Activated CD4-positive, alpha-beta memory T cell treated with anti-CD3 and anti-CD28 coated beads, Interleukin-2, amount 10 ng/mL, durations not matched to agents 7 days and 5 days (primary cell): ENCODE data around the gene TMPRSS5. TPM values are rescaled to one million over a fixed set of nuclear protein-coding genes. Genes with fewer than 3 reads are reported as not detected.
"Not testable (repeated sequence)": the region's sequence is repeated elsewhere in the genome, so short reads cannot be mapped to it uniquely, and the experiment has no call there.

Source experiments
- CTCF ChIA-PET: fragments of 350-600 bp; sonication (Branson Sonifier 250); formaldehyde crosslinking; loops from one replicate; lab custom pipeline; 2021; ENCODE audit warnings: antibody characterized with exemption, inconsistent platforms; lab: Charles Lee
- POLR2A ChIA-PET: fragments of 350-600 bp; sonication (Branson Sonifier 250); formaldehyde crosslinking; loops from one replicate; lab custom pipeline; 2021; ENCODE audit warnings: antibody characterized with exemption; lab: Charles Lee
- DNase-seq: peaks from one replicate; pipeline ENCODE4 v3.0.0-alpha.2; 2020
- H3K27ac Mint-ChIP-seq: one replicate; pipeline ENCODE4 v1.8.0; 2021; ENCODE audit warnings: mild to moderate bottlenecking, mixed read lengths
- H3K27me3 Mint-ChIP-seq: one replicate; pipeline ENCODE4 v1.8.0; 2021; ENCODE audit warnings: mixed read lengths
- H3K36me3 Mint-ChIP-seq: one replicate; pipeline ENCODE4 v1.8.0; 2021; ENCODE audit warnings: low read depth, mixed read lengths
- H3K4me1 Mint-ChIP-seq: one replicate; pipeline ENCODE4 v1.8.0; 2021; ENCODE audit warnings: mixed read lengths
- H3K4me3 Mint-ChIP-seq: one replicate; pipeline ENCODE4 v1.8.0; 2021; ENCODE audit warnings: mild to moderate bottlenecking, mixed read lengths
- H3K9me3 Mint-ChIP-seq: one replicate; pipeline ENCODE4 v1.8.0; 2021; ENCODE audit warnings: mixed read lengths
- total RNA-seq, 2 experiments: library from RNA; stranded (reverse); gene quantifications; one replicate each; pipeline ENCODE4 v1.2.3, GENCODE V29; 2021

TMPRSS5 gene
- total RNA-seq, 2 experiments from 2014 or later: 0.50 to 0.78 TPM

- H3K36me3 Mint-ChIP-seq: no peaks in the 10 kb centered on the region
- peaks cover 25% of the 10 kb centered on the region for H3K4me1 Mint-ChIP-seq
- no peak for DNase-seq
- H3K27me3 Mint-ChIP-seq: peaks cover 6% of the 10 kb centered on the region
- no peaks in the 10 kb centered on the region for H3K9me3 Mint-ChIP-seq
- ChIA-PET CTCF (interaction anchor here (0.6 kb wide), 1 partner anchor 879 kb away, joined by 3 read pairs; no protein-coding TSS in a partner anchor), POLR2A (interaction anchor here (0.6 kb wide), 1 partner anchor 100 kb away, joined by 3 read pairs; the partner anchor contains the start of gene ZW10)
- H3K4me3 Mint-ChIP-seq: no peak overlapping the region
- no peak overlapping the region for H3K27ac Mint-ChIP-seq
These were observed 32.3 kb downstream of the TMPRSS5 start for GRCh38 chr11:113673550-113674396.

- H3K4me1 Mint-ChIP-seq: peaks cover 25% of the 10 kb centered on the region
- H3K9me3 Mint-ChIP-seq, DNase-seq, H3K36me3 Mint-ChIP-seq, H3K27me3 Mint-ChIP-seq, H3K4me3 Mint-ChIP-seq, H3K27ac Mint-ChIP-seq, CTCF ChIA-PET, POLR2A ChIA-PET: not testable (repeated sequence)
These were observed 34.2 kb downstream of the TMPRSS5 start for GRCh38 chr11:113671914-113672313.

GRCh38 chr11:113670831-113671215 lies 35.3 kb downstream of the TMPRSS5 start:
- peaks cover 7% of the 10 kb centered on the region for H3K27me3 Mint-ChIP-seq
- POLR2A ChIA-PET: no interaction called here
- CTCF ChIA-PET: no interaction called here

GRCh38 chr11:113670149-113670830 lies 35.8 kb downstream of the TMPRSS5 start:
- no peak overlapping the region for H3K27ac Mint-ChIP-seq
- H3K4me3 Mint-ChIP-seq: no peak overlapping the region
- H3K27me3 Mint-ChIP-seq: peaks cover 10% of the 10 kb centered on the region
- ChIA-PET POLR2A (no interaction called here), CTCF (no interaction called here)
- H3K4me1 Mint-ChIP-seq: peaks cover 16% of the 10 kb centered on the region
- peaks cover 4% of the 10 kb centered on the region for H3K9me3 Mint-ChIP-seq
- no peaks in the 10 kb centered on the region for H3K36me3 Mint-ChIP-seq
- DNase-seq: no peak

More at GRCh38 chr11:113670831-113671215, 35.3 kb downstream of the TMPRSS5 start:
- Mint-ChIP-seq H3K4me1 (peaks cover 22% of the 10 kb centered on the region), H3K27ac (no peak overlapping the region), H3K9me3 (peaks cover 4% of the 10 kb centered on the region), H3K4me3 (no peak overlapping the region), H3K36me3 (no peaks in the 10 kb centered on the region)
- no peak for DNase-seq

- CTCF ChIA-PET: no interaction called here
- no peaks in the 10 kb centered on the region for H3K36me3 Mint-ChIP-seq
- H3K27ac Mint-ChIP-seq: no peak overlapping the region
- H3K4me1 Mint-ChIP-seq: no peaks in the 10 kb centered on the region
- peaks cover 28% of the 10 kb centered on the region for H3K27me3 Mint-ChIP-seq
- POLR2A ChIA-PET: no interaction called here
- peaks cover 10% of the 10 kb centered on the region for H3K9me3 Mint-ChIP-seq
- no peak overlapping the region for H3K4me3 Mint-ChIP-seq
- no peak for DNase-seq
These were observed 37.9 kb downstream of the TMPRSS5 start for GRCh38 chr11:113668255-113668654.

- H3K9me3 Mint-ChIP-seq: peaks cover 10% of the 10 kb centered on the region
- no peaks in the 10 kb centered on the region for H3K4me1 Mint-ChIP-seq
- H3K36me3 Mint-ChIP-seq: no peaks in the 10 kb centered on the region
- H3K27ac Mint-ChIP-seq: no peak overlapping the region
- peaks cover 28% of the 10 kb centered on the region for H3K27me3 Mint-ChIP-seq
- POLR2A ChIA-PET: no interaction called here
- no peak for DNase-seq
- H3K4me3 Mint-ChIP-seq: no peak overlapping the region
- CTCF ChIA-PET: no interaction called here
These were observed 38.3 kb downstream of the TMPRSS5 start for GRCh38 chr11:113667801-113668200.

GRCh38 chr11:113666584-113666983 lies 39.5 kb downstream of the TMPRSS5 start:
- Mint-ChIP-seq H3K4me3 (no peak overlapping the region), H3K27me3 (peaks cover 28% of the 10 kb centered on the region), H3K4me1 (no peaks in the 10 kb centered on the region), H3K9me3 (peaks cover 10% of the 10 kb centered on the region), H3K27ac (no peak overlapping the region), H3K36me3 (no peaks in the 10 kb centered on the region)
- CTCF ChIA-PET: no interaction called here
- POLR2A ChIA-PET: no interaction called here
- no peak for DNase-seq

GRCh38 chr11:113664981-113665710 lies 41.0 kb downstream of the TMPRSS5 start:
- Mint-ChIP-seq H3K36me3 (no peaks in the 10 kb centered on the region), H3K27ac (no peak overlapping the region), H3K9me3 (peaks cover 10% of the 10 kb centered on the region), H3K4me3 (no peak overlapping the region), H3K4me1 (no peaks in the 10 kb centered on the region), H3K27me3 (peaks cover 28% of the 10 kb centered on the region)
- DNase-seq: no peak
- ChIA-PET CTCF (no interaction called here), POLR2A (no interaction called here)

GRCh38 chr11:113664069-113664980 lies 41.8 kb downstream of the TMPRSS5 start:
- H3K4me1 Mint-ChIP-seq: no peaks in the 10 kb centered on the region
- peaks cover 10% of the 10 kb centered on the region for H3K9me3 Mint-ChIP-seq
- H3K27ac Mint-ChIP-seq: no peak overlapping the region
- DNase-seq: no peak
- H3K36me3 Mint-ChIP-seq: no peaks in the 10 kb centered on the region
- no peak overlapping the region for H3K4me3 Mint-ChIP-seq
- CTCF ChIA-PET: no interaction called here
- POLR2A ChIA-PET: no interaction called here
- peaks cover 31% of the 10 kb centered on the region for H3K27me3 Mint-ChIP-seq

- Mint-ChIP-seq H3K36me3 (no peaks in the 10 kb centered on the region), H3K4me3 (no peak overlapping the region), H3K27me3 (peaks cover 27% of the 10 kb centered on the region), H3K4me1 (no peaks in the 10 kb centered on the region), H3K9me3 (peaks cover 10% of the 10 kb centered on the region), H3K27ac (no peak overlapping the region)
- CTCF ChIA-PET: no interaction called here
- DNase-seq: no peak
- POLR2A ChIA-PET: no interaction called here
These were observed 42.5 kb downstream of the TMPRSS5 start for GRCh38 chr11:113663567-113663966.

- Mint-ChIP-seq H3K9me3 (peaks cover 2% of the 10 kb centered on the region), H3K36me3 (no peaks in the 10 kb centered on the region), H3K27me3 (peaks cover 18% of the 10 kb centered on the region), H3K27ac (no peak overlapping the region), H3K4me3 (no peak overlapping the region), H3K4me1 (no peaks in the 10 kb centered on the region)
- ChIA-PET CTCF (no interaction called here), POLR2A (no interaction called here)
- DNase-seq: no peak
These were observed 50.3 kb downstream of the TMPRSS5 start for GRCh38 chr11:113655771-113656170.

GRCh38 chr11:113651023-113651422 lies 55.1 kb downstream of the TMPRSS5 start:
- ChIA-PET CTCF (no interaction called here), POLR2A (interaction anchor here (0.6 kb wide), 1 partner anchor 729 kb away, joined by 3 read pairs; no protein-coding TSS in a partner anchor)
- no peaks in the 10 kb centered on the region for H3K36me3 Mint-ChIP-seq

More at GRCh38 chr11:113651023-113651422, 55.1 kb downstream of the TMPRSS5 start:
- no peak overlapping the region for H3K4me3 Mint-ChIP-seq
- H3K27ac Mint-ChIP-seq: no peak overlapping the region
- peaks cover 21% of the 10 kb centered on the region for H3K27me3 Mint-ChIP-seq
- H3K9me3 Mint-ChIP-seq: peaks cover 2% of the 10 kb centered on the region
- no peak for DNase-seq
- H3K4me1 Mint-ChIP-seq: peaks cover 2% of the 10 kb centered on the region
